B cell (primary cell): Measurements from ENCODE around the gene SNAP47. TPM values are rescaled to one million over a fixed set of nuclear protein-coding genes. Genes with fewer than 3 reads are reported as not detected.

Experiments used
- ATAC-seq: fragments of 200-7000 bp; cut with Tn5 transposase; one replicate; pipeline ENCODE4 v1.10.0; 2021; ENCODE audit warnings: low read depth, mild to moderate bottlenecking, moderate number of reproducible peaks, moderate library complexity
- CTCF ChIA-PET: fragments of 350-600 bp; sonication (Branson Sonifier 250); formaldehyde crosslinking; loops from one replicate; lab custom pipeline; 2021; ENCODE audit warnings: antibody characterized with exemption, inconsistent platforms; lab: Charles Lee
- POLR2A ChIA-PET: fragments of 350-600 bp; sonication (Branson Sonifier 250); formaldehyde crosslinking; loops from one replicate; lab custom pipeline; 2021; ENCODE audit warnings: antibody characterized with exemption; lab: Charles Lee
- DNase-seq: peaks from one replicate; pipeline ENCODE4 v3.0.0; 2013
- H2AFZ ChIP-seq: 2 replicates; pipeline ENCODE4 v1.6.1; 2012; ENCODE audit warnings: mild to moderate bottlenecking, low read depth, low read length; ENCODE audit not compliant: insufficient read depth, poor library complexity, severe bottlenecking
- H3K27ac ChIP-seq, 2 donors: 1 replicate in 1 of 2; 2 replicates in 1 of 2; pipeline ENCODE4 v1.5.1; 2012 to 2013; ENCODE audit warnings: low read length in 2 of 2, mild to moderate bottlenecking in 2 of 2, moderate library complexity in 1 of 2
- H3K27me3 ChIP-seq, 4 experiments: fragments of 200-600 bp in 1 of 4; sonication (generic) in 1 of 4; replicated peaks in 1 of 4; 1 replicate in 2 of 4; 2 replicates in 2 of 4; pipeline versions ENCODE4 v1.6.1 to v1.7.0; 2013 to 2016; ENCODE audit warnings: low read length in 3 of 4, mild to moderate bottlenecking in 2 of 4, mixed read lengths in 1 of 4, moderate library complexity in 1 of 4; ENCODE audit not compliant: insufficient read depth in 4 of 4, control insufficient read depth in 3 of 4; ENCODE audit errors: control extremely low read depth in 1 of 4
- H3K36me3 ChIP-seq, 2 experiments: replicated peaks in 1 of 2; 1 replicate in 1 of 2; 2 replicates in 1 of 2; pipeline versions ENCODE4 v1.6.1 to v1.7.1; 2013; ENCODE audit warnings: low read length in 1 of 2; ENCODE audit not compliant: insufficient read depth in 2 of 2, control insufficient read depth in 1 of 2; ENCODE audit errors: control extremely low read depth in 1 of 2, extremely low read depth in 1 of 2
- H3K4me1 ChIP-seq, 2 donors: fragments of 200-600 bp in 1 of 2; sonication (generic) in 1 of 2; 1 replicate in 1 of 2; 2 replicates in 1 of 2; pipeline versions ENCODE4 v1.5.1 to v1.6.1; 2013 to 2017; ENCODE audit warnings: low read length in 2 of 2; ENCODE audit not compliant: control insufficient read depth in 2 of 2, insufficient read depth in 2 of 2
- H3K4me2 ChIP-seq: replicated peaks from 2 replicates; pipeline ENCODE3; 2012; ENCODE audit warnings: mild to moderate bottlenecking, low read depth, low read length; ENCODE audit not compliant: poor library complexity, severe bottlenecking
- H3K4me3 ChIP-seq, 5 experiments: fragments of 200-600 bp in 1 of 5; sonication (generic) in 1 of 5; 1 replicate in 3 of 5; 2 replicates in 2 of 5; pipeline versions ENCODE4 v1.5.1 to v1.7.0; 2011 to 2016; ENCODE audit warnings: low read length in 4 of 5, mild to moderate bottlenecking in 4 of 5, low read depth in 2 of 5, control low read depth in 1 of 5, moderate library complexity in 1 of 5; ENCODE audit not compliant: insufficient read depth in 1 of 5; ENCODE audit errors: control extremely low read depth in 1 of 5, extremely low read depth in 1 of 5
- H3K79me2 ChIP-seq: fragments of 200-600 bp; sonication (generic); one replicate; pipeline ENCODE4 v1.6.0; 2016; ENCODE audit warnings: low read length; ENCODE audit not compliant: control insufficient read depth, insufficient read depth
- H3K9ac ChIP-seq: fragments of 200-600 bp; sonication (generic); 2 replicates; pipeline ENCODE4 v1.6.1; 2017; ENCODE audit warnings: mild to moderate bottlenecking, low read length, moderate library complexity
- H3K9me3 ChIP-seq, 3 donors: one replicate each; pipeline versions ENCODE4 v1.6.1 to v1.7.1; 2013; ENCODE audit warnings: low read length in 2 of 3; ENCODE audit not compliant: control insufficient read depth in 2 of 3, insufficient read depth in 1 of 3; ENCODE audit errors: control extremely low read depth in 1 of 3
- H4K20me1 ChIP-seq: 2 replicates; pipeline ENCODE4 v1.6.0; 2012; ENCODE audit warnings: mild to moderate bottlenecking, low read length; ENCODE audit not compliant: insufficient read depth, control insufficient read depth, poor library complexity, severe bottlenecking
- H3K27ac Mint-ChIP-seq: one replicate; pipeline ENCODE4 v1.8.0; 2021; ENCODE audit warnings: mixed read lengths
- H3K27me3 Mint-ChIP-seq: one replicate; pipeline ENCODE4 v1.8.0; 2021; ENCODE audit warnings: mixed read lengths
- H3K4me1 Mint-ChIP-seq: one replicate; pipeline ENCODE4 v1.8.0; 2021; ENCODE audit warnings: mixed read lengths
- H3K4me3 Mint-ChIP-seq: one replicate; pipeline ENCODE4 v1.8.0; 2021; ENCODE audit warnings: mixed read lengths
- H3K9me3 Mint-ChIP-seq: one replicate; pipeline ENCODE4 v1.8.0; 2022; ENCODE audit warnings: mixed read lengths; ENCODE audit not compliant: insufficient read depth
- EZH2 ChIP-seq: IDR thresholded peaks from 2 replicates; pipeline ENCODE4 v1.6.1; 2012; ENCODE audit warnings: borderline replicate concordance, low read depth, mild to moderate bottlenecking, moderate library complexity, low read length; ENCODE audit not compliant: insufficient read depth, poor library complexity, severe bottlenecking
- WGBS: methylation state at CpG from one replicate; pipeline ENCODE4 v1.1.5; 2013; ENCODE audit warnings: missing lambda C conversion rate; ENCODE audit not compliant: insufficient coverage; 5-methylcytosine and 5-hydroxymethylcytosine counted together
- intact Hi-C: fragments of 100-400 bp; cut with micrococcal nuclease; formaldehyde crosslinking; loops from one replicate; pipeline ENCODE4 v1.10.0; 2022
- polyA plus RNA-seq: library from polyadenylated mRNA; depleted of rRNA; stranded (reverse); fragments of >200 nt; gene quantifications from 2 replicates; pipeline ENCODE4 v1.2.3, GENCODE V29; 2012
- total RNA-seq, 2 donors: library from RNA; stranded (reverse); fragments of 120-200 nt in 1 of 2; gene quantifications; 1 replicate in 1 of 2; 2 replicates in 1 of 2; pipeline versions ENCODE4 v1.2.3 to v1.2.4, GENCODE V29; 2013 to 2022
- TF ChIP-seq, protein P1 (sequence below): fragments of 200-600 bp; IDR thresholded peaks from one replicate; pipeline ENCODE4 v1.8.0; 2022; ENCODE audit warnings: antibody characterized with exemption, mild to moderate bottlenecking

The SNAP47 gene
- total and polyA plus RNA-seq, 2 donors (not counting 1 experiment from before 2014, with no cell fraction given), result 25.6 to 34.9 TPM

DNA sequence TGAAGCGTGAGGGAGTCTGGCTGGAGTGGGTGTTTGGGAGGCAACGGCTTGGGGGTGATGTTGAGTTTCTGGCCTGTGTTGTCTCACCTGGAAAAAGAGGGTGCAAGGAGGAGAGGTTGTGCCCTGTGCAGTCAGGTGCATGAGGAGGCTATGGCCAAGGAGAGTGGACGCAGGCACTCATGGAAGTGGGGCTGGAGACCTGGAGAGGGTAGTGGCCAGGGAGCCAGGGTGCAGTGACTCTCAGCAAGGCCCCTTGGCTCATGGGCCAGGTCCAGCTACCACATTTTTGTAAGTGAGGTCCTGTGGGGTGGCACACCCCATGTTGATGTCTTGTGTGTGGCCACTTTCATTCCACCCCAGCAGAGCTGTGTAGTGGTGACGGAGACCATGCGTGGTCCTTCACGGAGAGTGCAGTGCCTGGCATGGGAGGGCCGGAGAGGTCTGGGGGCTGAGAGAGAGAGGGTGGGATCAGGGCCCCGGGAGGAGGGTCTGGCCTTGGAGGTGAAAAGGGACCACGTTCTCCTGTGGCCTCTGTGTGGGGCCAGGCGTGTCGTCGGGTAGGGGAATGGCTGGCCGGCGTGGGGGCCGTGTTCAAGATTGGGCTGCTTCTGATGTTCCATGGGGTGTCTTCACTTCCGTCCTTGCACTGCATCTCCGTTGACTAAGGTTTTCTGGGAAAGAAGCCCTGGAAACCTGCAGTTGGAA lies 6.1 kb downstream of the SNAP47 start:
- Mint-ChIP-seq H3K4me3 (no peak overlapping the region), H3K27ac (no peak overlapping the region), H3K4me1 (peaks cover 39% of the 10 kb centered on the region), H3K9me3 (no peaks in the 10 kb centered on the region), H3K27me3 (no peaks in the 10 kb centered on the region)
- intact Hi-C loops, result no loop called here
- peaks cover 96% of the 10 kb centered on the region for H3K79me2 ChIP-seq
- no peak overlapping the region for H2AFZ ChIP-seq
- H3K9me3 ChIP-seq, result no peaks in the 10 kb centered on the region
- no peak for DNase-seq
- peaks cover 0 to under 1% of the 10 kb centered on the region in 2 donors for H3K4me1 ChIP-seq
- H3K27ac ChIP-seq, result no peak overlapping the region
- no peak for ATAC-seq
- H4K20me1 ChIP-seq, result peaks cover 61% of the 10 kb centered on the region
- no peaks in the 10 kb centered on the region for H3K27me3 ChIP-seq
- peaks cover 0 to 2% of the 10 kb centered on the region in 2 experiments for H3K36me3 ChIP-seq
- no peak overlapping the region for H3K4me3 ChIP-seq
- no peak for TF ChIP-seq EZH2
- TF ChIP-seq, protein P1, sequence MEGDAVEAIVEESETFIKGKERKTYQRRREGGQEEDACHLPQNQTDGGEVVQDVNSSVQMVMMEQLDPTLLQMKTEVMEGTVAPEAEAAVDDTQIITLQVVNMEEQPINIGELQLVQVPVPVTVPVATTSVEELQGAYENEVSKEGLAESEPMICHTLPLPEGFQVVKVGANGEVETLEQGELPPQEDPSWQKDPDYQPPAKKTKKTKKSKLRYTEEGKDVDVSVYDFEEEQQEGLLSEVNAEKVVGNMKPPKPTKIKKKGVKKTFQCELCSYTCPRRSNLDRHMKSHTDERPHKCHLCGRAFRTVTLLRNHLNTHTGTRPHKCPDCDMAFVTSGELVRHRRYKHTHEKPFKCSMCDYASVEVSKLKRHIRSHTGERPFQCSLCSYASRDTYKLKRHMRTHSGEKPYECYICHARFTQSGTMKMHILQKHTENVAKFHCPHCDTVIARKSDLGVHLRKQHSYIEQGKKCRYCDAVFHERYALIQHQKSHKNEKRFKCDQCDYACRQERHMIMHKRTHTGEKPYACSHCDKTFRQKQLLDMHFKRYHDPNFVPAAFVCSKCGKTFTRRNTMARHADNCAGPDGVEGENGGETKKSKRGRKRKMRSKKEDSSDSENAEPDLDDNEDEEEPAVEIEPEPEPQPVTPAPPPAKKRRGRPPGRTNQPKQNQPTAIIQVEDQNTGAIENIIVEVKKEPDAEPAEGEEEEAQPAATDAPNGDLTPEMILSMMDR, result no peak
- H3K9ac ChIP-seq, result no peak overlapping the region
- CTCF ChIA-PET, result no interaction called here
- H3K4me2 ChIP-seq, result no peak overlapping the region
- POLR2A ChIA-PET, result no interaction called here
- 93% methylated on average over 17 of the region's 17 CpGs for WGBS
